Stimulated activated CD8-positive, alpha-beta memory T cell treated with anti-CD3 and anti-CD28 coated beads, Interleukin-12 subunit alpha, Interleukin-12 subunit beta, amount 100 ng/mL, for 4 hours (primary cell): Measurements from ENCODE around the gene KDM4F.
A peak's percentile ranks its signal among the peaks of the same experiment; 100 is the strongest.

Source experiments
- DNase-seq: peaks from one replicate; pipeline ENCODE4 v3.0.0-alpha.2; 2020; ENCODE audit warnings: low read depth

KDM4F gene

DNA sequence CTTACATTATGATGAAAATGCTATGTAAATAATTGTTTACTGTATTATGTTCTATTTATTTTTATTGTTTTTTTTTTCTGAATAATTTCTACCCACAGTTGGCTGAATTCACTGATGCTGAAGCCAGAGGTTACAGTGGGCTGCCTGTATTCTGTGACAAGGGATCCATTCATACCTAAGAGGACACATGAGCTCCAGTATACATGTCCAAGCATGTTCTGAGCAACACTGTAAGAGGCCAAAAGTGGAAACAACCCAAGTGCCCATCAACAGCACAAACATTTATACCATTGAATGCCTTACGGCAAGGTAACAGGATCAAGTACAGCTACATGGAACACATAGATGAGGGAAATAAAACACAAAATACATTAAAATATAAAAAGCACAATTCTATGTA is 16.1 kb downstream of the KDM4F start:
- DNase-seq: no peak

DNA sequence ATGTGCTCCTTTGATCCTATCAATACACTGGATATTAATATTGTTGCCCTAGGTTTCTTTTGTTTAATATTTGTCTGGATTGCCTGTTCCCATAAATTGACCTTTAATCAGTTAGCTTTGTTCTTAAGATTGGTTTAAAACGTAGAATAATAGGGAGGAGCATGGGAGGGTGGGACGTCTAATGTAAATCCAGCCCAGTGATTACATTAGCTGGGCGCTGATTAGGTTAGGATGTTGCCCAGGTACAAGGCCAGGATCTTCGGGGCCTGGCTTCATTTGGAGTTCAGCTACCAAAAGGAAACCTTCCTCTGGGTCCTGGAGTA is 17.5 kb downstream of the KDM4F start, which contains the start of gene SRSF8:
Gene SRSF8 (plus strand): TSS at position 204 of the 323 bp plus-strand sequence. CDS start 308 bp downstream, outside the sequence.
- DNase-seq: no peak

DNA sequence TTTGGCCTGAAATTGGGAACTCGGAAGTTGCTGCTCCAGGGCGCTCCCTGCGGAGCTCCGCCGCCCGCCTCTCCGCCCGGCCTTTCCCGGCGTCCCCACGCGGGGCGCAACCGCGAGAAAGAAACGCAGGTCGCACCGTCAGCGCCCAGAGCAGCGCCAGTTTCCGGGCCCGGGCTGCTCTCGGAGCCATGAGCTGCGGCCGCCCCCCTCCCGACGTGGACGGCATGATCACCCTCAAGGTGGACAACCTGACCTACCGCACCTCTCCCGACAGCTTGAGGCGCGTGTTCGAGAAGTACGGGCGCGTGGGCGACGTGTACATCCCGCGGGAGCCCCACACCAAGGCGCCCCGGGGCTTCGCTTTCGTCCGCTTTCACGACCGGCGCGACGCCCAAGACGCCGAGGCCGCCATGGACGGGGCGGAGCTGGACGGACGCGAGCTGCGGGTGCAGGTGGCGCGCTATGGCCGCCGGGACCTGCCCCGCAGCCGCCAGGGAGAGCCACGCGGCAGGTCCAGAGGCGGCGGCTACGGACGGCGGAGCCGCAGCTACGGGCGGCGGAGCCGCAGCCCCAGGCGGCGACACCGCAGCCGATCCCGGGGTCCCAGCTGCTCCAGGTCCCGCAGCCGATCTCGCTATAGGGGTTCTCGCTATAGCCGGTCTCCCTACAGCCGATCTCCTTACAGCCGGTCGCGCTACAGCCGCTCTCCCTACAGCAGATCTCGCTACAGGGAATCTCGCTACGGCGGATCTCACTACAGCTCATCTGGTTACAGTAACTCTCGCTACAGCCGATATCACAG is 18.0 kb downstream of the KDM4F start:
- peak; percentile 64 for DNase-seq

DNA sequence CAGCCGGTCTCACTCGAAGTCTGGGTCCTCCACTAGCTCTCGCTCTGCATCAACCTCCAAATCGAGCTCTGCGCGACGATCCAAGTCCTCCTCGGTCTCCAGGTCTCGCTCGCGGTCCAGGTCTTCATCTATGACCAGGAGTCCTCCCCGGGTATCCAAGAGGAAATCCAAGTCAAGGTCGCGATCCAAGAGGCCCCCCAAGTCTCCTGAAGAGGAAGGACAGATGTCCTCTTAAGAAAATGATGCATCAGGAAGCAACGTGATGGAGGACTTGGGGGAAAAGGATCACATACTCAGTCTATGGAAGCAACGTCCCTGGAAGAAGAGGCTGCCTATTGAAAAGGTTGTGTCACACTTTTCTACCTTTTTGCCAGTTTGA is 18.6 kb downstream of the KDM4F start:
- no peak for DNase-seq

DNA sequence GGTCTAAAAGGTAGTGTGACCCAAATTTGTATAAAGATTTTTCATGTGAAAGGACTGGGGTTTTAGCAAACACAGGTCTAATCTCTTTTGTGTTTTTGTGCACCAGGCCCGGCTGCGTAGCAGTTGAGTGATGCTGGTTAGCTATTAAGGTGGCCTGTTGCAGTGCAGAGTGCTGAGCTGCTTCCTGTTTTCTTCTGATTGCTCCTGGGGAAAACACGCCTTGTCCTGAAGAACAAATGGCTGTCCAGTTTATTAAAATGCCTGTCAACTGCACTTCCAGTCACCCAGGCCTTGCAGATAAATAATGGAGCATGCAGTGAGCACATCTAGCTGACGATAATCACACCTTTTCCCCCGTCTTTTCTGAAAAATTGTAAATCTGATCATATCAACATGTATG is 19.3 kb downstream of the KDM4F start:
- peak; percentile 18 for DNase-seq

DNA sequence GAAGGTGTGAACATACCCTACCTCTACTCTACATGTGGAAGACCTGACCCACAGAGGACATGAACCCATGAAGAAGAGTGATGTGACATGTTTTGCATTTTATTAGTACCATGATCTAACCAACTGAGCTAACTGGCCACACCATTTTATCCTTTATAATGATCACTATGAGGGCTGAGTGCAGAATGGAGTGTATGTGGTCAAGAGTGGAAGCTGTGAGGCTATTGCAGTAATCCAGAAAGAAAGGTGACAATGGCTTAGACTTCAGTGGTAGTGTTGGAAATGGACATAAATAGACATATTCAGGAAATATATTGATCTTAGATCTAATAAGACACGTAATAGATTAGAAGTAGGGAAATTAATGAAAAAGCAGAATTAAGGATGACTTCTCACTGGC is 21.2 kb downstream of the KDM4F start:
- DNase-seq: no peak

DNA sequence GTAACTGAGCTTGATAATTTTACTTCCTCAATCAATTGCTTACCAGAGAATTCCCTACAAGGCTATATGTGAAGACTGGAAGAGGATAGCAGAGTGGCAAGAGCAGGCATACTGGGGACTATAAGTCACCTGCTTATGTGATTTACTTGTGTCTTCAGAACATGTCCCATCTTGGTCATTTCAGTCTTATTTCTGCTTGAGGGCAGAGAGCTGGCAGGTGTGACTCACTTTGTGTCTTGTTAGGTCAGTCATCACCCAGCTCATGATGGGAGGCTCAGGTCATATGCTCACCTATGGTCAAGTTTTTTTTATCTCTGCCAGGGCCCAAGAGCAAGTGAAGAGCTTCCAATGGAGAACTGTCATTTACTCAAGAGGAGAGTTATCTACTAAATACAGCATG is 23.7 kb downstream of the KDM4F start:
- no peak for DNase-seq

DNA sequence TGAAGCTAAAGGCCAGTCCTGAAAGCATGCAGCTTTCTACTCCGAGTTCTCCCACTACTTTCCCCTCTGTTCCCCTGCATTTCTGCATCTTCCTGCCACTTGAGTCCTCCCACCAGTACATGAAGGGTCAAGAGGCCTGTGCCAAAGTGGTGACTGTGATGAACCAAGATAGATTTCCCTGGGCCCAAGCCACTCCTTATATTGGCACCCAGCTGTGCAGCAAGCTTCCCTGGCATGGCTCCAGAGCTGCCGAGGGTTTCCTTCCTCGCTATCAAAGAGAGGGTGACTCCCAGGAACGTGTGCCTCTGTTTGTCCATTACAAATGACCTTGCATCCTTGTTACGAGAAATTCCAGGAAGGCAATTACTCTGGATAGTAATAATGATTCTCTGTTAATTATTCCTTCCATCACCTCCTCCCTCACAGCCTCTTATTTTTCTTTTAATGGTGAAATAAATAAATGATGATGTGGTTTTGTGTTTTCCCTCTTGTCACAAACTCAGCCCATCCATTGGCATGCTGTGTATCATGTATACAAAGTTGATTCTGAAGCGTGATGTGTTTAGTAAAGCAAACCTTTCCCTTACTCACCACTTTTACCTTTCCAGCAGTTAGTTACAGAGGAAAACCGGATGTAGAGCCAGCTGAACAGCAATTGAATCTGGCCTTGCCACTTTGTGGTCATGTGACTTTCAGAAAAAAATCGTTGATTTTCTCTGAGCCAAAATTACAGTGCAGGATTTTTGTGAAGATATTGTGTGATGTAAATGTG is 25.8 kb downstream of the KDM4F start:
- DNase-seq: no peak

DNA sequence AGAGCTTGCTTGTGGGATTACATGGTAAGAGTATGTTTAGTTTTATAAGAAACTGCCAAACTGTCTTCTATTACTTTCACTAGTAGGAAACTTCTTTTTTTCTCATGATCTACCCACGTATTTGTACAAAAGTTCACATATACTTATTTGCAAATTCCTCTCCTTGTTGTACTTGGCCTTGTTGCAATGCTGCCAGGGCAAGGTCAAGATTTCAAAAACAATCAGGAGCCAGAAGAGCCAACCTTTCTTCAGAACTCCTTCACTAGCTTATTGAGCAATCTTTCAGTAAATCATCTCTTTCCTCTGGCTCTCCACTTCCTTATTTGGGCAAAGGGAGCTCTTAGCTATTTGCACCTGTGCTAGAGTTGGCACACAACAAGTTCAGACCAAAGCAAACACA is 27.2 kb downstream of the KDM4F start:
- no peak for DNase-seq

DNA sequence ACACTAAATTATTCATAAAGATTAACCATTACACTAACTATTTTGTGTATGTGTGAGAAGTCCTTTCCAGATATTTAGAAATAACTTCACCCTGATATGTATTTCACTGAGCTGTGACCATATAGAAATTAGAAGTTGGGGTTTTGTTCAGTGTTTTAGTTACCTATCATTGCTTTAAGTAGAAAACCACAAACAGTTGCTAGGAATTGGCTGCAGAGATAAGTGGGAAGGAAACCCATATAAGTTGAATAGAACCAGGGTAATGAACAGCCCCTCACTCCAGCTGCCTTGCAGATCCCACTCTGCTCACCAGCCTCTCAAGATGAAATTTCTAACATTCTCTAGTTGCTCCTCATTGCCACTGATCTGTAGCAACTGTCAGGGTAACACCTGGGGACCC is 27.8 kb downstream of the KDM4F start:
- DNase-seq: no peak

DNA sequence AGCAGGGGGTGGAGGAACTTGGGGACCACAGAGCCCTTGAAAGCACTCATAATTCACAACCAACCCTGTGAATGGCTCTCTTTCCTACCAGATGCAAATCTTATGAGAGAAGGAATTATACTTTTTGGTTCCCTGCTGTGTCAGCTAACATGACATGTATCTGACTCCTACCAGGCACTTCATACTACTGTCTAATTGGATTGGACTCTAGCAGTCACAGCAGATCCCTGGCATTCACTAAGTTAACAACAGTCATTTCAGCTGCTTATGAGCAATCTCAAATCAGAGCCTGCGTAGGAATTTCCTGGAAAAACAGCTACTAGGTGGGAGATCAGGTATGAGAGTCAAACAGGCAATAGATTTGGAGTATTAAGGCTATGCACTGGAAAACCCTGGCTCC is 29.3 kb downstream of the KDM4F start:
- no peak for DNase-seq

DNA sequence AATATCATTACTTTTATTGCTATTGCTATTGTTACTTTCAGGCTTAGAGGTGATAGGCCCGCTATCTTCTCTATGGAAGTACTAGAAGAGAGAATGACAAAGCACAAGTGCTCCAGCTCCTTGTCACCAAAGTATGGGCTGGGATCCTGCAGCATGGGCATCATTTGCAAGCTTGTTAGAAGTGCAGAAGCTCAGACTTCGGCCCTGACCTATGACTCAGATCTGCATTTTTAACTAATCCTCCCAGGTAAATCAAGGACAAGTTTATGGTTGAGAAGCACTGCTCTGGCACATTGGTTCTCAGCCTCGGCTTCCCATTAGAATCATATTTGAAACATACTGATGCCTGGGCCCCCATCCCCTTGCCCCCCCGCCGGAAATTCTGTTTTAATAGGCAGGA is 31.8 kb downstream of the KDM4F start:
- no peak for DNase-seq

DNA sequence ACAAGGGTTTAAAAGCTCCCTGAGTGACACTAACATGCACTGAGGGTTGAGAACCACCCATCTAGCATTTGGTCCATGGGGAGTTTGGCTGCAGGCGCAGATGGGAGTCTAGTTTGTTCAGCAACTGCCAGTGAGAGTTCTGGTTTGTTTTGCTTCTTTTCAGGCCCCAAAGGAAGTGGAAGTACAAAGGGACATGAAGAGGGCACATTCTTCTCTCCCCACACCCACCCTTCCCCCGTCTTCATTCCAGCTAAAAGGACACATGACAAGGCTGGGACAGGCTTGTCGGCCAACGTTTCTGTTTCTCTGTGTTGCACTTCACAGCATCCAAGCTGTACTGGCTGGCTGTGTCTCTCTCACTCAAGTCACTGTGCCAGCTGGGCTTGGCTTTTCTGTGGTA is 32.2 kb downstream of the KDM4F start:
- no peak for DNase-seq

DNA sequence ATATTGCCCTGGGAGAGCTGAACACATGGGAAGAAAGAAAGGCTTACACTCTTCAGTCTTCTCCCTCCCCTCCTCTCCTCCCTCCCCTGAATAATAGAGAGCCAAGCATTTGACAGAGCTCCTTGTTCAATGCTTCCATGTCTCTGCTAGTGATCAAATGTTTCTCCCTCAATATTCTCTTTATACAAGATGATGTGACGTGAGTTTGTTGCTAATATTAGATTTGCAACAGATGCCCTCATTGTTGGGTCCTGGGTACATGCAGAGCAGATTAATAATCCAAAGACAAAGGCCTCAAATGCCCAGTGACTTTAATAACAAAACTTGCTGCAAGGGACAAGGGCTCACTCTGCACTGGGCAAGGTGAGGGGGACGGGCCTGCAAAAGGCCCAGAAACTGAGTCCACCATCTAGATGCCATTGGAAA is 33.4 kb downstream of the KDM4F start:
- DNase-seq: no peak

DNA sequence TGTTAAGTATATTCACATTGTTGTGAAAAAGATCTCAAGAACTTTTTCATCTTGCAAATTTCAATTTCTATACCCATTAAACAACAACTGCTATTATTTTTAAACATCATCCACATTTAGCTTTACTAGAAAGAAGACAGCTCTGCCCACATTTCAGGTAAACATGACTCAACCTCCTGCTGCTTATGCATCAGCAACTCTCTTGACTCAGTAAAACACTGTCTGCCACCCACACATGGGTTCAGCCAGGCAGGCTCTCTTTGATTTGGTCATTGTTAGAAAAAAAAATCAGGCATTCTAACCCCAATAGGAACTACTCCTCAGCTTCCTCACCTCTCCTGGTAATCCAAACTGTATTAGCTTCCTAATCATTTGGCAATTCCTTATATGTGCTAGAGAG is 35.3 kb downstream of the KDM4F start:
- no peak for DNase-seq

DNA sequence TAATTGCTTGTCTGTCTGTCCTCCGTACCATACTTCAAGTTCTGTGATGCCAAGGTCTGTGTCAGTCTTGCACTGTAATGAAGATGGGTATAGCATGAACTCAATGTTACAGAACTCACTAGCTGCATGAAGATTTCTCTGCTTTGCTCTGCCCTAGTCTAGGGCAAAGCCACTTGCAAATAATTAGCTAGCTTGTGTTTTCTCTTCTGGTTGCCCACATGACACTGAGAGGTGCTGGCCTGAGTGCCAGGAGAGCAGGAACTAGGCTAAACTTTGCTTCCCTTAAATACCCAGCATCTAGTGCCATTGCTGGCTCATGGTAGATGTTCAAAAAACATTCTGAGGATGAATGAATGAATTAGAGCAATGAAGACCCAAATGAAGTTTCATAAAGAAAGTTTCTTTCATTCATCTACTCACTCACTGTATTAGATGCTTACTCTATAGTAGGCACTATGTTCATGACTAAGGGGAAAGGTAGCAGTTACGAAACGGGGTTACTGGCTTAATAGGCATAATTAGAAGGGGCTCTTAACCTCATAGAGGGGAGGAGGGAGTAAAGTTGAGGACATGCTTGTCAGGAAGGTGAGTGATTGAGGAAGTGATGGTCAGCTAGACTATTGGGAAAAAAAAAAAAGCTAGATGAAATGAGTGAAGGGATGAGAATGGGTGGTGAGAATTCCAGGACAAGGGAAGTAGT is 36.0 kb downstream of the KDM4F start:
- DNase-seq: no peak

DNA sequence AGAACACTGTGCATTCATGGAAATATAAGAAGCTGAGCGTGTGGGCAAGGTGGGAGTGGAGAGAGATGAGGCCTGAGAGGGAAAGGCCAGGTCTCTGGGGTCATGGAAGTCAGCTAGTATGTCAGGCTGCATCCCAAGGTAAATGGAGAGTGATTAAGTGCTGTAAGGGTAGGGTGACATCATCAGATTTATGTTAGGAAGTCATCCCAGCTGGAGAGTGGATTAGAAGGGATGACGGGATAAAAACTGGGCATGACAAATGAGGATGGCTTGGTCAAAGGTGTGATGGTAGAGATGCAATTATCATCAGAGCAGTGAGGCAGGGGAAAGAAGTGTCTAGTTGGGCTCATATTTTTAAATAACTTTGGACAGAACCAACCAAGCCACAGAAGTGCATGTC is 36.9 kb downstream of the KDM4F start:
- no peak for DNase-seq

DNA sequence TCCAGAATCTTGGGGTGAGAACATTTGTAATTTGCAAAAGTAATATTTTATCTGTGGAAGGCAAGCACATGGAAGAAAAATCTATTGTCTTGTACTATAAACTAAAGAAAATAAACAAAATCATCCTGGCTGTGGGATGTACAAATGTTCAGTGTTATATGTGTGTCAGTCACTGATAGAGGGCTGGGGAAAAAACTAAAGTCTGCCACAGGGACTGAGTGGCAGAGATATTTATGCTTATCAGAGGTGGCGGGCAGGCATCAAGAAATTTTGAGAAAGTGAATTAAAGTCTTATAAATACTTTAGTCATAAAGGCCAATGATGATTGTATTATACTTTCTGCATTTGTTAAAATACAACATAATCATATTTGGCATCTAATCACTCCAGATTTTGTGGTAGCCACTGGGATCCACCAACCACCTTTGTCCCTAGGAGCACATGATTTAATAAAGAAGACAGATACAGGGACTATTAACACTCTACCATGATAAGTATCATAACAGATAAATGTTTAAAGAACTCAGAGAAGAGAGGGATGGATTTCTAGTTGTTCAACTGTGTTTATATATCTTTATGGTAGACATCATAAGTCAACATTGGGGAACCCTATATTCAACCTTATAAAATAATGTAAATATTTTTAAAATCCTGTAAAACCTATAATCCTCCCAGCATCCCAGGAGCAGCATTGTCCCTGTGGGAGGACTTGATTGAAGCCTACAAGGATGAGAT is 37.8 kb downstream of the KDM4F start:
- no peak for DNase-seq

DNA sequence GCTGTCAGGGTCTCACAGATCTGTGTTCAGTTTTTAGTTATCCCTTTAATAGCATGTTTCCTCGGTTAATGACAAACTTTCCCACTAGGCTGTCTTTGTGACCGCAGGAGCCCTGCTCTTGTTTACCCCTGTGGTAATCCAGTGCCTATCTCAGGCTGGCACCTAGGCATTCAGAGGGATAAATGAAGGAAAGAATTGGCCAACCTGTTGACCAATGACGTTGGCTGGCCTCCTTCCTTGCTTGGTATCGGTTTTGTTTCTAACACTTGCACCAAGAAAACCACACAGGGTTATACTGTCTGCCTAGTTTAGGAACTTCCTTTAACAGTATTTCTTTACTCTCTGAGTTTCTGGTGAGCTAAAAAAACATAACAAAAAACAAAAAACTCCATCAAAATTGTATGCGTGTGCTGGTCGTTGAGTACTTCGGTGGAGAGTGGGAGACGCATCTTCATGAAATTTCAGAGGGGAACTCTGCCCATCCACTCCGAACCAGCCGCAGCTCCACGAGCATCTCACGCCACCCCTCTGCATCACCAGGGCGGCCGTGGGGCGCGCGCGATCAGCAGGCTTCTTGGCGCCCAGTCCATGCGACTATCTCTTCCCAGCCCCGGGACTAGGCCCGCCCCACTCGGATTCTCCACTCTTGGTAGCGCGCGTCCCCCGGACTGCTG is 39.9 kb downstream of the KDM4F start:
- DNase-seq: no peak

DNA sequence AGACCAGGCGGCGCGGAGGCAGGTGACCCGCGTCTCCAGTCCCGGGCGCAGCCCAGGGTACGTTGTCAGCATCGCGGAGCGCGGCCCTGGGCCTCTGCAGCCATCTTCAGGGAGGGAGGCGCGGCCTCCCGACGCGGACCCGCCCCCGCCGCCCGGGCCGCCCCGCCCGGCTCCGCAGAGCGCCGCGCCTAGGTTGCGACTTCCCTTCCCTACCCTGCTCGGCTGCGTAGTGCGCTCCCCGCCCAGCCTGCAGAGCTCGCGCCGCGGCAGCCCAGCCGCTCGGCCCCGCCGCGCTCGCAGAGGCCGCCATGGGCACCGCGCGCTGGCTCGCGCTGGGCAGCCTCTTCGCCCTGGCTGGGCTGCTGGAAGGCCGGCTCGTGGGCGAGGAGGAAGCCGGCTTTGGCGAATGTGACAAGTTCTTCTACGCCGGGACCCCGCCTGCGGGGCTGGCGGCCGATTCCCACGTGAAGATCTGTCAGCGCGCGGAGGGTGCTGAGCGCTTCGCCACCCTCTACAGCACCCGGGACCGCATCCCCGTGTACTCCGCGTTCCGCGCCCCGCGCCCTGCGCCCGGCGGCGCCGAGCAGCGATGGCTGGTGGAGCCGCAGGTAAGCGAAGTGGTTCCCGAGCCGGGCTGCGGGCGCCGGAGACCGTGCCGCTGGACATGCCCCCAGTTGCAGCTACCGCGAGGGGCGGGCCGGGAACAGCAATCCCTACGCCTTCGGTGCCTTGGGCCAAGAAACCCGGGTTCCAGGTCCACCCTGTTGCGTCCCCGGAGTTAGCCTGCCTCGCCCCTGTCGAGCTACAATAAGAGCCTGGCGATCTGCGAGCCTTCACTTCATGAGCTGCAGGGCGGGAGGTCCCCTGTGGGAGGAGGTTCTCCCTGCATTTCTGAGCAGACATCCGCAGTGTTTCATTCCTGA is 40.7 kb downstream of the KDM4F start, which contains the start of gene ENDOD1:
Gene ENDOD1 (plus strand): TSS at position 227 of the 923 bp plus-strand sequence. CDS start 82 bp downstream, at position 309.
- peak; percentile 75 for DNase-seq
